G401 (cell line): ENCODE data around the gene MIOX. TPM values are rescaled to one million over a fixed set of nuclear protein-coding genes. Genes with fewer than 3 reads are reported as not detected.

Experiments used
- DNase-seq: peaks from one replicate; pipeline ENCODE4 v3.0.0-alpha.2; 2015; ENCODE audit warnings: low spot score
- in situ Hi-C: cut with HindIII; loops from 2 replicates; pipeline ENCODE4 v1.10.0; 2016; ENCODE audit warnings: low sequenced_read_pairs, mixed read lengths
- total RNA-seq: library from RNA; depleted of rRNA; stranded (reverse); fragments of >200 nt; shearing (Covaris generic); gene quantifications from 2 replicates; pipeline ENCODE4 v1.2.3, GENCODE V29; 2014

The MIOX gene
- total RNA-seq, 1 experiment from 2014 or later, result 1.9 TPM

DNA sequence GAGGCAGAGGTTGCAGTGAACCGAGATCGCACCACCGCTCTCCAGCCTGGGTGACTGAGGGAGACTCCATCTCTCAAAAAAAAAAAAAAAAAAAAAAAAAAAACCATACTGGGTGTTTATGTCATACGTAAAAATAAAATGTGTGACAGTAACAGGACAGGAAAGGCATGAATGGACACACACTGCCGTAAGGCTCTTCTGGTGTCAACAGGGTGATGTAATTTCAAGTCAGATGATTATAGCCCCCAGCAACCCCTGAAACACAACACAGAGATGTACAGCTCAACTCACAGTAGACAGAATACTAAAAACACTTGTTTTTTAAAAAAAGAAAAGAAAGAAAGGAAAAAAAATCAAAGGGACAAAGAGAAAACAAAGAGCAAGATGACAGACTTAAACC is 34.0 kb upstream of the MIOX start:
- in situ Hi-C loops, result no loop called here
- no peak for DNase-seq

DNA sequence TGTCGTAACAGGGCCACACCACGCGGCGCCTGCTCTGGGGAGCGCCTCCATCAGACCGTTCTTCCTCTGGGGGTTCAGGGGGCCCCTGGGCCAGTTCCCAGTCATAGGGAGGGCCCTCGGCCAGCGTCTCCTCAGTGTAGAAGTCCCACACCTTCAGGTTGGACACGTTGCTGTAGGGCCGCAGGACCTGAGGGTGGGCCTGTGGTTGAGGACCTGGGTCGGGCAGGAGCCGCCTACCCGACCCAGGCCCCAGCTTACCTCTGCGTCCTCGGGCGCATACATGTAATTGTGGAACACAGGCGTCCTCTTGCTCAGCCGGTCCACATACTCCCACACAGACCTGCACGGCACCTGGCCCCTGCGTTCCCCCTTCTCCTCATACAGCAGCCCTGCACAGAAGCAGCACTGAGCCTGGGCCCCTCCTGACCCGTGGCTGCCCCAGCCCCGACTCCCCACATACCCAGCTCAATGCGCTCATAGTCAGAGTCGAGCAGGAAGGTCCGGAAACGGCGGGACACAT is 32.0 kb upstream of the MIOX start:
- in situ Hi-C loops, result no loop called here
- no peak for DNase-seq

DNA sequence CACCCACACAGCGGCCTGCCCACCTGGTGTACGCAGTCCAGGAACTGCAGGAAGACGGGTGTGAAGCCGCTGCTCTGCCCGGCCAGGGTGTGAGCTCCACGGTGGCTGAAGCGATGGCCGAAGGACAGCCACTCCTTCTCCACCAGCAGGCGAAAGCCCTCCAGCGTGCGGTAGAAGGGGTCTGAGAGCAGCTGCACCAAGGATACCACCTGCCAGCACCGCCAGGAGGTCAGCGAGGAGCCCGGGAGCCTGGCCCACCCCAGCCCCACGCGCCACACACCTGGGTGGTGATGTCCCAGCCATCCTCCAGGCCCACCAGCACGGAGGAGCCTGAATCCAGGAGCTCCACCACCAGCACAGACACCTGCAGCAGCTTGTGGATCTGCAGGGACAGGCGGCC is 31.5 kb upstream of the MIOX start:
- DNase-seq, result no peak
- in situ Hi-C loops, result no loop called here

DNA sequence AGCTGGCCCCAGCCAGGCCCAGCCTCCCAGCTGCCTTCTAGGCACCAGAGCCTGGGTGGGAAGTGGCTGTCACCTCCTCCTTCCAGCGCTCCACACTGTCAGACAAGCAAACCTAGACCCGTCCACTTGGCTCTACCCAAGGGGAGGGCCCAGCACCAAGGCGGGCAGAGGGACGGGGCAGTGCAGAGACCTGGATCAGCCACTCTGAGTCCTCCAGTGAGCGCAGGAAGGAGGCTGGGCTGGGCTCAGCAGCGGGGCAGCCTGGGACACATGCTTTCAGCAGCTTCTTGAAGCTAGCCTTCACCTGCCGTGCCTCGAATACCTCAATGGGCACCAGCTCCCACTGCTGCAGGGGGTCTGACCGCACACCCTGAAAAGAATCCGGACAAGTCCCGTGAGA is 30.6 kb upstream of the MIOX start:
- no peak for DNase-seq
- in situ Hi-C loops, result no loop called here

DNA sequence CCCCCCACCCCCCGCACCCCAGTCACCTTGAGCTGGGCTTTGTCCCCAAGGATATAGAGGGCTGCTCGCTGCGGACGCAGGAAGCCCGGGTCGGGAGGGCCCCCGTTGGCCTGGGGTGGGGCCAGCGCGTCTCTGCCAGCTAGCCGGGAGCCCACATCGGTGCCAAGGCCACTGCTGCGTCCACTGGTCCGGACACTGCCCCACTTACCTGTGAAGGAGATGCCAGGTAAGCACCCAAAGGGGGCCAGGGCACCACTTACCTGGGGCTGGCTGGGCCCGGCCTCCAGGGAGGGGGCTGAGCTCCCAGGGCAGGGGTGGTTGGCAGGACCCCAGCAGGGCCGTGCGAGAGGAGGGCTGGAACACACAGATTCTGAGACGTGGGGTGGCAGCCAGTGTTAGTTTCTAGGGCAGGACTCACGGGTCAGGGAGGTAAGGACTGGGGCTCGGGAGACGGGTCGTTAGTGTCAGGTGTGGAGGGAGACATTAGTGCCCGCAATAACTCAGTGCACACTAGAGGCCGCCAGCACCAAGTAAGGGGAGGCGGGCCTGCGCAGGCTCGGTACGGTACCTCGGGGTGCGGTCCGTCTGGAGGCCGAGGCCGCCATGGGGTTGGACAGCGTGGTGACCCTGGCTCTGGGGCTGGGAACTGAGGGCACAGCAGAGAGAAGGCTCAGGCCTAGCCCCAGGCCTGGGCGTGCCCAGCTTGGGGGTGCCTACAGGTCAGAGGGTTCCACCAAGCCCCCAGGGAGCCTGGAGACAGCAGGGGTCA is 30.0 kb upstream of the MIOX start:
- in situ Hi-C loops, result no loop called here

DNA sequence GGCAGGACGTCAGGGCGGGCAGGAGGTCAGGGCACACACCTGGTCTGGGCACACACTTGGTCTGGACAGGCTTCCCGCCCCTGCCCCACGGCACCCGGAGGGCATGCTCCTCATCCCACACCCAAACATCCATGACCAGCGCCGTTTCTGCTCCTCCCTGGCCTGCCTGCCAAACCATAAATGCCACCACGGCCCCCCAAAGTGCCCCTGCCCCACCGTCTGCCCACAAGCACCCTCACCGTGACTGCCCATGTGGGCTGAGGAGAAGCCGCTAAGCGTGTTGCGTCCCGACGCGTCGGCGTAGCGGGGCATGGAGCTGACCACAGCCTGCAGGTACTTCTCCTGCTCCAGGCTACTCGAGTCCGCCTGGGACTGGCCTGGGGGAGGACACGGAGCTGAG is 27.6 kb upstream of the MIOX start:
- in situ Hi-C loops, result no loop called here
- DNase-seq, result no peak

More for the DNA sequence above, 30.0 kb upstream of the MIOX start:
- no peak for DNase-seq

DNA sequence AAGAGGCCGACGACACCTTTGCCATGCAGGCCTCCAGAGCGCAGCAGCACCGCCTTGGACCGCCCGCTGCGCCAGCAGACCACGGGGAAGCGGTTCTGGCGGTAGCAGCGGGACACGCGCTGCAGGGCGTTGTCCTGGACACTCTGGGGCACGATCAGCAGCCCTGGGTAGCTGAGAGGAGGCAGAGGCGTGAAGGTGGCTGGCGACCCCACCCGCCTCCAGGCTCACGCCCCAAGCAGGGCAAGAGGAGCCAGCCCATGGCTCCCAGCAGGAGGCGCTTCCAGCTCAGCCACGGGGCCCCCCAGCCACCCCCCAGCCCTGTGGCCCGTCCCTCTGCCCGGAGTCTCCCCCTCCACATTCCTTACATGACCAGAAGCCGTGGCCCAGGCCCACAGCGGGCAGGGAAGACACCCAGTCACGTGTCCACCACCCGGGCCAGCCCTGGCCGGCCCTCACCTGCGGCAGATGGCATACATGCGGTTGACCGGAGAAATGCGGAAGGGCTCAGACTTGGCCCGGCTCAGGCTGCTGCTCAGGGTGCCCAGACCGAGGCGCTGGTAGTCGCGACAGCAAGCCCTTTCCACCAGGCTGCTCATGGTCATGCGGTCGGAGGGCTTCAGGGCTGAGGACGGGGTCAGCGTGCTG is 27.0 kb upstream of the MIOX start:
- DNase-seq, result peak; percentile 94
- in situ Hi-C loops, result no loop called here

DNA sequence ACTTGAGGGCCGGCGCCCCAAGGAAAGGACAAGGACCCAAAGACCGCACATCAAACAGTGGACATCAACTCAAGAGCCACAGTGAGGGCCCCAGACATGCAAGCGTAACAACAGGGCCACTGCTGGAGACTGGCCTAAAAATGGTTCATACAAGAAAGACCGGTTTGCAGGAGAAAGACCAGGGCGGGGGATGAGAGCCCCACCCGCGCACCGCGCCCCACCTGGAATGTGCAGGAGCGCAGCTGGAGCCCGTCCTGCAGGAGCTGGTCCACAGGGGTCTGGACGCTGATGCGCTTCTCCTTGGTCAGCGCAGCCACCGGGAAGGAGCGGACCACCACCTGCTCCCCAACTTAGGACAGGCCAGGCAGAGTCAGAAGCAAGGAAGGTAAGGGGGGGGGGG is 25.7 kb upstream of the MIOX start:
- in situ Hi-C loops, result no loop called here
- no peak for DNase-seq

DNA sequence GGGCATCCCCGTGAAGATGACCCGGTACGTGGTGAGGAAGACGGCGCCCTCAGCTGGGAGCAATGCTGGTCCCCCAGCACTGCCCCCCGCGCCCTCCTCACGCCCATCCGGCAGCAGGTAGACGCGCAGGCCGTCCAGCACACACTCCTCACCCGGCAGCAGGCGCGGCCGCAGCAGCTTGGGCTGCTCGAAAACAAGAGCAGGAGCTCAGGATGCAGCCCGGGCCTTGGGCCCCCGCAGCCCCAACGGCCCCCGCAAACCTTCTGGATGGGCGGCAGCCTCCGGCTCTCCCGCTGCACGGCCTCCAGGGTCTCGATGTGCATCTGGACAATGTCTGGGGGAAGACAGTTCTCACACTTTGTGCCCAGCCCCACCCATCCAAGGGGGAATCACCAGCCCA is 25.1 kb upstream of the MIOX start:
- no peak for DNase-seq
- in situ Hi-C loops, result no loop called here

DNA sequence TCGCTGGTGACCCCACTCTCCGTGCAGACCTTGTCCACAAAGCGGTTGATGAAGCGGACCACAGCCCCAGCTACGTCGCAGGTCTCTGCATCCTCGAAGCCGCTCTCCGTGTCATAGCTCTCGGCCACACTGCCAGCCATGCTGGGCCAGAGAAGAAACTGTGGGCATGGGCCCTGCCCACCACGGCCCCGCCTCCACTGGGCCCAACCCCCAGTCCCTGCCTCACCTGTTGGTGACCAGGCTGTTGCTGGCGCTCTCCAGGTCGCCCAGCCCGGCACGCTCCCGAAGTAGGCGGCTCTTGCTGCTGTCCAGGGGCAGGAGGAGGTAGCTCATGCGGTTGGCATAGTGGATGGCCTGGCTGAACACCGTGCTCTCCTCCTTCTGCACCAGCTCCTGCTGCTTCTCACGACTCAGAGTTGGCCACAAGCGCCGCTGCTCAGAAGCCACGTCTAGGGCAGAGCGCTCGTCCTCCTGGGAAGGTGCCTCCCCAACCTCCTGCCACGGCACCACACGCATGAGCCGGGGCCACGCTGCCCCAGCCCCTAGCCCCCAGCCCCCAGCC is 24.6 kb upstream of the MIOX start:
- peak; percentile 70 for DNase-seq
- in situ Hi-C loops, result no loop called here

DNA sequence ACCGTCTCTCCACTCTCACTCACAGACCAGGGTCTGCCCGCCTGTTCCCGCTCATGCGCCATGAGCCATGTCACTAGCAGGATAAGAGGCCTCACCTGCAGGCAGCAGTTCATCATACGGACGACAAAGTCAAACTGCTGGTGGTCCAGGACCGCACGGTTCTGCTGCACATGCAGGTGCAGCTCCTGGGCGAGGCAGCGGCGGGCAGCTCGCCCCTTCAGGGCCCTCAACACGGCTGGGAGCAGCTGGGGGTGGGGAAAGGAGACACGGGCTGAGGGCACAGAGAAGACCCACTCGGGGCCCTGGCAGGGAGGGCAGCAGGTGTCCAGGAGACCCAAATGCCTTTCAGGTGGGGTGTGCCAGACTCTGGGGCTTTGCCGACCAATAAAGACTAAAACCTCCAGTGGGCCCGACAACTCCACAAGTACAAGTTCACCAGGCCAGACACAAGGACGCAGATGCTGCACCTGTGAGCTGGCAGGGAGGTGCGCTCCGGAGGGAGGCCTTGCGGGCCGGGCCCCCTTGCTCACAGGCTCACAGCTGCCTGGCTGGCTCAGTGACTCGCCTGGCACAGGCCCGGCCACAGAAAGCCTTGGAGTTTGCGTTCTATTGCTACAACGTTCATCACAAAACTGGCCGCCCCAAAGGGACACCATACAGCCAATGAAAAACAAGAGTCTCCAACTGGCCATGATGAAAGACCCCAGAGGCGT is 23.3 kb upstream of the MIOX start:
- in situ Hi-C loops, result no loop called here
- DNase-seq, result no peak

DNA sequence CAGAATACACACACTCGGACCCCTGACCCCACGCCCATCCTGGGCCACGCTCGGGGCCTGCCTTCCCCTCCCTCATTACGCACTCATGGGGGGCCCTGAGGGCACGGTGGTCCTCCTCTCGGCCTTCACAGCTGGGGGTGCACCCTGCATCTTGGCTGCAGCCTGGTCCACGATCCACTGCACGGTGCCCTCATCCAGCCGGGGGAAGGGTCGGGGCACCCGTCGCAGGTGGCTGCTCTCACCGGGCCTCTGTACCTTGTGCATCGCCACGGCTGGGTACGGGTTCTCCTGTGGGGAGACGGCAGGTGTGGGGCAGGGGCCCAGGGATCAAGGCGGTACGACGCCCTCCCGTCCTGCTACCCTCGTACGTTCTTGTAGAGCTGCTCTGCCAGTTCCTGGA is 22.2 kb upstream of the MIOX start:
- in situ Hi-C loops, result no loop called here
- no peak for DNase-seq

DNA sequence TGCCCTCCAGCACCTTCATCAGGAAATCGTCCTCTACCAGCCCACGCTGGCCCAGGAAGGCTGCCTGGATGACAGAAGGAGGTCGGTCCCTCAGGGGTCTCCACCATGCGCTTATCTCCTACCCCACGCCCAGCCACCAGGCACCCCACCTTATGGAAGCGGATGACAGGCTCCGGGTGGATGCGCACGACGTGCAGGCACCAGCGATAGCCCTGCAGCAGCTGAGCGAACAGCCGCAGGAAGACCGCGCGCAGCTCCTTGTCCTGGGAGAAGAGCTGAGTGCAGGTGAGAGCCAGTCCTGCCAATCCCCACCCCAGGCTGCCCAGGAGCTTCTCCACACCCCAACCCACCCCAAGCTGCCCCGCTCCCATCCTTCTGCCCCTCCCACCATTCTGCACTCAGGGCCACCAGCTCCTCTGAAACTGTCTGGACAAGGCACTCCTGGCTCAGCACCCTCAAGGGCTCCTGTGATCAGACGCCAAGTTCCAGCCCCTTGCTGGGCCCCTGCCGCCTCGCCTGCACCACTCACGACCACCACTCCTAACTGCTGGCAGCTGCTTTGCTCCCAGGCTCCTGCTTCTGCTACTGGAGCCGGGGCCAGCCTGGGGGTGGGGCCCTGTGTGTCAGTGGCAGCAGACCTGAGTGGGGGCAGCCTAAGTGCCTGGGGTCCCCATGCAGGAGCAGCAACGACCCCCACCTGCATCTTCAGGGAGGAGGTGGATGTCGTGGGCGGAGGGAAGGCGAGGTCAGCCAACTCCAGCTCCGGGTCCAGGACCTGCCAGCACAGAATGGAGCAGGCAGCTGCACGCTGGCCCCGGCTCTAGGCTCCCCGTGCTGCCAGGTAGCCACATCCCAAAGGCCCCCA is 21.4 kb upstream of the MIOX start:
- no peak for DNase-seq
- in situ Hi-C loops, result no loop called here

DNA sequence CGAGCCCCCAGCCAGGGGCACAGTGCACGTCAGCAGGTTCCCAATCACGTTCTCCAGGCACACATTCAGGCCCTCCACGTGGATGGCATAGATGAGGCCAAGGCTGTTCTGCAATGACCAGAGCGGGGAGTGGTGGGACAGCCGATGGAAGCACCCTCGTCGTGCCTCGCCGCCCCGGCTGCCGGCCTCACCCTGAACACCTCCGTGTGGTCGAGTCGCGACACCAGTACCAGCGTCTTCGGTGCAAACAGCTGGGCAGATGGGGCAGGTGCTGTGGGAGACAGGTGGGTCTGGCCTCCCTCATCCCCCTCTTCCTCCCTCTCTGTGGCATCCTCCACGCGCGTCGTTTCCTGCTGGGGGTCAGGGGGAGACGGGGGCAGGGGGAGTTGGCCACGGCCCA is 19.3 kb upstream of the MIOX start:
- DNase-seq, result no peak
- in situ Hi-C loops, result no loop called here

DNA sequence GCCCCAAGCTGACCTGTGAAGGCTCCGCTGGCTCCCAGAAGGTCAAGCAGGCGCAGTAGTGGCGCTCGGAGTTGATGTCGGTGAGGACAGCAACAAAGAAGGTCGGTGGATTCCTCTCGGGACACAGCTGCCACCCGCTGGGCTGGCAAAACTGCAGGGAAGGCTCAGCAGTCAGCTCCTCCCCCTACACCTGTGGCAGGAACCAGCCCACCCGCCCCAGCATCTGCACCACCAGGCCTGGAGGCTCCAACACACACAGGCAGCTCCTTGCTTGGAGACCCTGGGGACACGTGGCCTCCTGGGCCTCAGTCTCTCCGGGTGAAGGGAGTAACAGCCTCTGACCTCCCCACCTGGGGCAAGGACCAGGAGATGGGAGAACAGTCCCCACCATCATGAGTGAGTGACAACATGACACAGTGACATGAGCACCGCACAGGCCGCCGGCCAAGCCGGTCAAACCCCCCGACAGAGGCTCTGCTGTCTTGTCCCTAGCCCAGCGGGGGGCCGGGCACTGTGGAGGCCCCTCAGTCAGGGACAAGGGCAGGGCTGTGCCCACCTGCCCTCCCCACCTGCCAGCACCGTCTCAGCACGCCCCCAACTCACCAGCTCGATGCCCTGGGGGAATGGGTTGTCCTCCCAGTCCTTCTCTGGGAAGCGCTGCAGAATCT is 18.8 kb upstream of the MIOX start:
- no peak for DNase-seq
- in situ Hi-C loops, result no loop called here

DNA sequence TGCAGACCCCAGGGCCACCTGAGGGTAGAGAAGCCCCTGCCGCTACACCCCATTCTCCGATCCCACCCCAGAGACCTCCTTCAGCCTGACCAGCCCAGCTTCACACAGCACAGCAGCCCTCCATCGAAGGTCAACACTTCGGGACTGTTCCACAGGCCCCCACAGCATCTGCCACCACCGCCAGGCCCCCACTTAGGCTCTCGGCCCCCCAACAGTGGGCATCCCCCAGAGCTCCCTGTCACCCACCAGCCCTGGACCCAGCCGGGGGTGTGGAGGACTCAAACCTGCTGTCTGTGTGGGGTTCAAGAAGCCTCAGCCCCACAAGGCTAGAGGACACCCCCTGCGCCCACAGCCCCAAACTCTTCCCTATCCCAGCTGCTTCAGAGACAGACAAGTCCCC is 18.0 kb upstream of the MIOX start:
- no peak for DNase-seq
- in situ Hi-C loops, result no loop called here

DNA sequence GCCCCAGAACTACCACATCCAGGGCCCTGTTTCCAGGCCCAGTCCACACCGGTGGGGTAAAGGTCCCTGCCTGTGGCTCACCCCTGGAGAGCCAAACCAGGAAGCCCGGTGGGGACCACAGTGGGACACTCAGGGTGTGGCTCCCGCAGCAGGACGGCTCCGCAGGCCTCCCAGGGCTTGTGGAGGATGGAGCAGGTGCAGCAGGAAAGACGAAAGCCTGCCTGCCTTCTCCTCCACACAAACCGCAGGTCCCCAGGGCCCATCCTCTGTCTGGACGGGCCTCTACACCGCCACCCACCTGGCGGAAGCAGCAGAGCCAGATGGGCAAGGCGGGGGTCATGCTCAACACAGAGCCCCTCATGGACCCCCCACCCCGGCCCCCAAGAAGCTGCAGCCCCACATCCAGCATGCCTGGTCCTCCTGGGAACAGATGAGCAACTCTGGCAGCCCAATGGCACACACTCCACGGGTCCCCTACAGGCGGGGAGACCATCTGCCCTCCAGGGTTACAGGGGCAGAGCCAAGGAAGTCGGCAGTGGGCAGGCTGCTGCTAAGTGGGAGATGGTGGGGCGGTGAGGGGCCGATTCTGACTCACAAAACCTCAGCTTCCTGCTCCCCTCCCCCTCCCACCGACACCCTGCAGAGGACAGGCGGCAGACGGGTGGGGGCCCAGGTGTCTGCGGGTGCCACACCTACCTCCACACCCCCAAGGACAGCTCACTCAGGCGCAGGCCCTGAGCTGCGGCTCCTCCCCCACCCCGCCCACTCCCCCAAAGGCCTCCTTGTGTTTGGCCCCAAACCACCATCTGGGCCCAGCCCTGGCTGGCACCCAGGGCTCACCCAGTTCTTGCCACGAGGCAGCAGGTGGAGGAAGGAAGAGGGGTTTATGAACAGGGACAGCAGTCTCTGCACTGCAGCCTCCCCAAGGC is 17.0 kb upstream of the MIOX start:
- DNase-seq, result peak; percentile 59
- in situ Hi-C loops, result no loop called here

DNA sequence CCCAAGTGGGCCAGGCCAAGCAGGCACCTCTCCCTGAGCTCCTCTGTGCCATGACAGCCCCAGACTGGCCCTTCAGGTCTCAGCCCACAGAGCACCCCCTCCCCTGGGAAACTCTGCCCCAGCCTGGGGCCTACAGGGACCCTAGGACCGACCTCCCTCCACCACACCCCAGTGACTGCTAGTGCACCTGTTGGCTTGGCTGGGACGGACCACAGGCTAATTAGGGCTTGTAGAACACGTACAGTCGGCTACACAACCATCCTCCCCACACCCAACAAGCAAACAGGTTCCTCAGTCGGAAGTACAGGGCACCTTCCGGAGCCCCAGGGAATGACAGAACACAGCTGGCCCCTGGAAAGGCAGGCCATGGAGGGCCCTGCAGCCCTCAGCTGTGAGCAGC is 16.2 kb upstream of the MIOX start:
- DNase-seq, result no peak
- in situ Hi-C loops, result no loop called here
